Fibroblast of pulmonary artery (primary cell): ENCODE data around the gene KHDRBS1.
"Not testable (repeated sequence)": the region's sequence is repeated elsewhere in the genome, so short reads cannot be mapped to it uniquely, and the experiment has no call there.

Source experiments
- DNase-seq: peaks from one replicate; pipeline ENCODE4 v3.0.0-alpha.2; 2010; ENCODE audit warnings: low read depth
- H3K4me3 ChIP-seq: replicated peaks from 2 replicates; pipeline ENCODE4 v1.5.1; 2011; ENCODE audit warnings: low read depth, mild to moderate bottlenecking, control low read depth, low read length, moderate library complexity
- TF ChIP-seq, protein P1 (sequence below): IDR thresholded peaks from 2 replicates; pipeline ENCODE4 v1.5.1; 2011; ENCODE audit warnings: mild to moderate bottlenecking, control low read depth, low read length, inconsistent platforms; ENCODE audit errors: missing control alignments

KHDRBS1 gene

DNA sequence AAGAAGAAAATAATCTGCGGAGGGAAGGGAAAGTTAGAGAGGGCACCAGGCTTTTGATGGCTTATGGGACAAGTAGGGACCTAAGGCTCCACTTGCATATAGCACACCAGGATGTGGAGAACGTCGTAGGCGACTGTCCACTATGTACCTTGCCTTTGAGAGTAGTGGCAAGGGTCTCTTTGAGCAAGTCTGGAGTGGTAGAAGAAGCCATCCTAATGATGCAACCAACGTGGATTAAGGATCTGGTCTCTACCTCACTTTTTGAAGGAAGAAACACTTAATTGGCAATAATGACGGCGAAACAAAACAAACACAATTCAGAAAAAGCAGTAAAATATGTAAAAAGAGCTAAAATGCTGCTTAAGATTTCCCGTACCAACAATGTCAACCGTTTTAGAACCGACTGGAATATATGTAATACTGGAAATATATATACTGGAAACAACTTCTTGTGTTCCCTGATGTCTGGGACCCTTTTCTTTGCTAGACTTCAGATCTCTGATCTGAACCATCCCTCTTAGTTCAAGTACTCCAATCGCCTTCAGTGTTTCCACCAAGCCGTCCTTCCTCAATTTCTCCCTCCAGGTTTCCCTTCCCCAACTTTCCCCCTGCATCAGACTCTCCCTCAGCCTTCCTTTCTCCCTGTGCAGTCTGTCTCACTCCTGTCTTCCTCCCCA, 821 bp upstream of the KHDRBS1 start:
- DNase-seq, result no peak
- TF ChIP-seq, protein P1, sequence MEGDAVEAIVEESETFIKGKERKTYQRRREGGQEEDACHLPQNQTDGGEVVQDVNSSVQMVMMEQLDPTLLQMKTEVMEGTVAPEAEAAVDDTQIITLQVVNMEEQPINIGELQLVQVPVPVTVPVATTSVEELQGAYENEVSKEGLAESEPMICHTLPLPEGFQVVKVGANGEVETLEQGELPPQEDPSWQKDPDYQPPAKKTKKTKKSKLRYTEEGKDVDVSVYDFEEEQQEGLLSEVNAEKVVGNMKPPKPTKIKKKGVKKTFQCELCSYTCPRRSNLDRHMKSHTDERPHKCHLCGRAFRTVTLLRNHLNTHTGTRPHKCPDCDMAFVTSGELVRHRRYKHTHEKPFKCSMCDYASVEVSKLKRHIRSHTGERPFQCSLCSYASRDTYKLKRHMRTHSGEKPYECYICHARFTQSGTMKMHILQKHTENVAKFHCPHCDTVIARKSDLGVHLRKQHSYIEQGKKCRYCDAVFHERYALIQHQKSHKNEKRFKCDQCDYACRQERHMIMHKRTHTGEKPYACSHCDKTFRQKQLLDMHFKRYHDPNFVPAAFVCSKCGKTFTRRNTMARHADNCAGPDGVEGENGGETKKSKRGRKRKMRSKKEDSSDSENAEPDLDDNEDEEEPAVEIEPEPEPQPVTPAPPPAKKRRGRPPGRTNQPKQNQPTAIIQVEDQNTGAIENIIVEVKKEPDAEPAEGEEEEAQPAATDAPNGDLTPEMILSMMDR, result no peak
- H3K4me3 ChIP-seq, result peak overlapping the region; percentile 99

DNA sequence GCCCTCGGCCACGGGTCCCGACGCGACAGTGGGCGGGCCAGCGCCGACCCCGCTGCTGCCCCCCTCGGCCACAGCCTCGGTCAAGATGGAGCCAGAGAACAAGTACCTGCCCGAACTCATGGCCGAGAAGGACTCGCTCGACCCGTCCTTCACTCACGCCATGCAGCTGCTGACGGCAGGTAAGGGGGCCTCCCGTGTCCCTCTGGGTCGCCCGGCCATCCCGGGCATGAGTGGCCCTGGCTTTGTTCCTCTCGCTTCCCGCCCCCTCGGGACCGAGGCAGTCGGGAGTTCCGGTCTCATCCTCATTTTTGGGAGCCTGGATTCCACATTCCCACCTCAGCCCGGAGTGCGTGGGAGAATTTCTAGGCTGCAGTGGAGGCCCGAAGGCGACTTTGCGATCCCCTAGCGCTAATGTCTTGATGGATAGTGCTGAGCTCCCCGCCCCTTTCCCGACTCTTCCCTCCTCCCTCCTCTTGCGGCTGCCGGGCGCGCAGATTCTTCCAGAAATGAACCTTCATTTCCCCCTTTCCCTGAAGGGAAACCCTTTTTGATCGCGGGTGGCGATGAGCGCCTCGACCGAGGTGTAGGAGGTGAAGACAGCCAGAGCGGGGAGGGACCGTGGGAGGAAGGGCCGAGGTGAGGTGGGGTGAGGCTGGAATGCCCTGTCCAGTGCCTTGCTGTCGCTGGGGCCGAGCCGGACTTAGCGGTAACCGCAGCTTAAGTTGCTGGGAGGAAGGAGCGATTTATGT, 705 bp downstream of the KHDRBS1 start:
- TF ChIP-seq, protein P1, result no peak
- peak; percentile 55 for DNase-seq
- H3K4me3 ChIP-seq, result peak overlapping the region; percentile 99

DNA sequence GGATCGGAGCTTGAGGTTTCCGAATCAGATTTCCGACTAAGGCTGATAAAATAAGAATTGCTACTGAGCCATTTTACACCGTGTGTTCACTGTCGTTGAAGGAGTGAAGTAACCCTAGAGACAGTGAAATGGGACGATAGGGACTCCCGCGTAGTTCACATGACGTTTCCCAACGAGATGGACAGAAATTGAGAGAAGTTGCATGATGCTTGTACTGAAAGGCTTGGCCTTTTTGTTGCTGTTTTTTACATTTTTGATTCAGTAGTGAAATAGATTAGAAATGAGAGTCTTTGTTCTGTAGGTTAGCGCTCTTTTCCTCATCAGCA, 1.2 kb downstream of the KHDRBS1 start:
- TF ChIP-seq, protein P1, result no peak
- peak overlapping the region; percentile 99 for H3K4me3 ChIP-seq
- DNase-seq, result no peak

DNA sequence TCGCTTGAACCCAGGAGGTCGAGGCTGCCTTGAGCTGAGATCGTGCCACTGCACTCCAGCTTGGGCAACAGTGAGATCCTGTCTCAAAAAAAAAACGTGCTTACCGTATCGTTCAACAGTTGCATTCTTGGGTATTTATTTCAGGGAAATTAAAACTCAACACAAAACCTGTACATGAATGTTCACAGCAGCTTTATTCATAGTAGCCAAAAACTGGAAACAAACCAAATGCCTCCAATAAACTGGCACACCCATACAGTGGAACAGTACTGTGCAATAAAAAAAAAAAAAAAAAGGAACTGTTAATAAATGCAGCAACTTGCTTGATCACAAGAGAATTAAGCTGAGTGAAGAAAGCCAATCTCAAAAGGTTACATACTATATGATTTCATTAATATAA, 6.7 kb downstream of the KHDRBS1 start:
- no peak overlapping the region for H3K4me3 ChIP-seq
- TF ChIP-seq, protein P1, result no peak
- no peak for DNase-seq

DNA sequence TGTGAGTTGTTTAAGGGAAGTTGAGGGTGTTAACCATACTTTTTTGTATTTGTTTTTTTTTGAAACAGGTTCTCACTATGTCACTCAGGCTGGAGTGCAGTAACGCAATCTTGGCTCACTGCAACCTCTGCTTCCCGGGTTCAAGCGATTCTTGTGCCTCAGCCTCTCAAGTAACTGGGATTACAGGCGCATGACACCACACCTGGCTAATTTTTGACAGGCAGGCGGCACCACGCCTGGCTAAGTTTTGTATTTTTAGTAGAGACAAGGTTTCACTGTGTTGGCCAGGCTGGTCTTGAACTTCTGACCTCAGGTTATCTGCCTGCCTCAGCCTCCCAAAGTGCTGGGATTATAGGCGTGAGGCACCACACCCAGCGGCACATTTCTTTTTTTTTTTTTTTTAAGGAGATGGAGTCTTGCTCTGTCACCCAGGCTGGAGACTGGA, 7.9 kb downstream of the KHDRBS1 start:
- H3K4me3 ChIP-seq, DNase-seq: not testable (repeated sequence)

DNA sequence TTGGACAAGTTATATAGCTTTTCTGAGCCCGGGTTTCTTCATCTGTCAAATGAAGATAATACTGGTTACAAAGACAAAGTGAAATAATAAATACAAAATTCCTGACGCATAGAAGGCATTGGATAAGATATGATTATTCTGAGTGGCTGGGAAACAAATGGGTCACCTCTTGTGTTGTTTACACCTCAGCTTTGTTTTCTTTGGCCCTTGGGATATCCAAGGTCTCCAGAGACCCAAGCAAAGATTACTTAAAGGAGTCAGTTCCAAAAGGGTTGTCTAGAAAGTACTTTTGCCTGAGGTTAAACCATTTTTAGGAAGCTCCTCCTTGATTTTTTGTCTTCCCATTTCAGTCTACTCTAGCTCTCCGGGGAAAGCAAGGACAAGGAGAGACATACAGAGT, 9.7 kb downstream of the KHDRBS1 start:
- TF ChIP-seq, protein P1, result no peak
- DNase-seq, result peak; percentile 60
- H3K4me3 ChIP-seq, result no peak overlapping the region

DNA sequence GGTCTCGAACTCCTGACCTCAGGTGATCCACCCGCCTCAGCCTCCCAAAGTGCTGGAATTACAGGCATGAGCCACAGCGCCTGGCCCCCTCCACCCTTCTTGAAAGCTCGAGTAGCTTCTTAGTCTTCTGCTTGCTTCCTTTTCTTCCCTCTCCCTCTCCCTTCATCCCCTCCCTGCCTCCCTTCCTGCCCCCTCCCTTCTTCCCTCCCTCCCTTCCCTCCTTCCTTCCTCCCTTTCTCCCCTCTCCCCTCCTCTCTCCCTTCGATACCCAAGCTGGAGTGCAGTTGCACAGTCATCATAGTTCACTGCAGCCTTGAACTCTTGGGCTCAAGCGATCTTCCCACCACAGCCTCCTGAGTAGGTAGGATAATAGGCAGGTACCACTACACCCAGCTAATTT, 11.8 kb downstream of the KHDRBS1 start:
- TF ChIP-seq, protein P1, result no peak
- no peak overlapping the region for H3K4me3 ChIP-seq
- no peak for DNase-seq
